Measurements from ENCODE around the gene FYTTD1.

GRCh38 chr3:197714251-197714650, 35.4 kb upstream of the FYTTD1 start:
- TF ChIP-seq CTCF (conservative IDR thresholded peaks at IDR 0.05), result no peak
- no peak for TF ChIP-seq ZFX (IDR thresholded peaks at IDR 0.05)

Data from C4-2B (cell line).